Mesenchymal stem cell (in vitro differentiated cells and primary cell): ENCODE data around the gene EPB41.
A peak's percentile ranks its signal among the peaks of the same experiment; 100 is the strongest.

Experiments used
- DNase-seq: peaks from one replicate; pipeline ENCODE4 v3.0.0-alpha.2; 2013
- H2AFZ ChIP-seq: one replicate; pipeline ENCODE4 v1.6.1; 2013; ENCODE audit warnings: low read depth, mild to moderate bottlenecking, control low read depth, inconsistent platforms, low read length, moderate library complexity
- H2AK5ac ChIP-seq: 2 replicates; pipeline ENCODE4 v1.6.1; 2013; ENCODE audit warnings: low read length, moderate library complexity, mild to moderate bottlenecking, inconsistent platforms; ENCODE audit not compliant: severe bottlenecking
- H2BK120ac ChIP-seq: one replicate; pipeline ENCODE4 v1.6.1; 2013; ENCODE audit warnings: low read depth, mild to moderate bottlenecking, inconsistent platforms, low read length, moderate library complexity
- H2BK12ac ChIP-seq, 2 experiments: one replicate each; pipeline ENCODE4 v1.6.1; 2013; ENCODE audit warnings: inconsistent platforms in 2 of 2, low read length in 2 of 2, mild to moderate bottlenecking in 2 of 2, moderate library complexity in 2 of 2, control low read depth in 1 of 2
- H2BK15ac ChIP-seq: one replicate; pipeline ENCODE4 v1.6.1; 2013; ENCODE audit warnings: mild to moderate bottlenecking, low read depth, inconsistent platforms; ENCODE audit not compliant: poor library complexity, severe bottlenecking
- H2BK5ac ChIP-seq: 2 replicates; pipeline ENCODE4 v1.6.1; 2013; ENCODE audit warnings: low read depth, mild to moderate bottlenecking, low read length, control low read depth, inconsistent platforms; ENCODE audit not compliant: poor library complexity, severe bottlenecking
- H3K14ac ChIP-seq, 2 experiments: one replicate each; pipeline ENCODE4 v1.6.1; 2013; ENCODE audit warnings: inconsistent platforms in 2 of 2, low read length in 2 of 2, control low read depth in 1 of 2, mild to moderate bottlenecking in 1 of 2, moderate library complexity in 1 of 2
- H3K18ac ChIP-seq, 2 experiments: one replicate each; pipeline ENCODE4 v1.6.1; 2013; ENCODE audit warnings: inconsistent platforms in 2 of 2, low read length in 2 of 2, control low read depth in 1 of 2, low read depth in 1 of 2, mild to moderate bottlenecking in 1 of 2
- H3K23ac ChIP-seq, 2 experiments: one replicate each; pipeline ENCODE4 v1.6.1; 2013; ENCODE audit warnings: inconsistent platforms in 2 of 2, low read length in 2 of 2, mild to moderate bottlenecking in 2 of 2, moderate library complexity in 2 of 2, control low read depth in 1 of 2
- H3K27ac ChIP-seq: 2 replicates; pipeline ENCODE4 v1.5.1; 2013; ENCODE audit warnings: mild to moderate bottlenecking, moderate library complexity, low read length, control low read depth, inconsistent platforms; ENCODE audit not compliant: poor library complexity, severe bottlenecking
- H3K27me3 ChIP-seq, 2 experiments: 2 replicates each; pipeline versions ENCODE4 v1.6.1 to v1.7.0; 2013; ENCODE audit warnings: low read length in 2 of 2, mild to moderate bottlenecking in 2 of 2, moderate library complexity in 2 of 2, control low read depth in 1 of 2, inconsistent platforms in 1 of 2; ENCODE audit not compliant: control insufficient read depth in 1 of 2, insufficient read depth in 1 of 2
- H3K36me3 ChIP-seq, 2 experiments: 2 replicates each; pipeline versions ENCODE4 v1.6.1 to v1.7.0; 2013; ENCODE audit warnings: low read length in 2 of 2, control low read depth in 1 of 2, inconsistent platforms in 1 of 2, low read depth in 1 of 2, mild to moderate bottlenecking in 1 of 2; ENCODE audit not compliant: insufficient read depth in 2 of 2, control insufficient read depth in 1 of 2
- H3K4ac ChIP-seq, 2 experiments: one replicate each; pipeline ENCODE4 v1.6.1; 2013; ENCODE audit warnings: inconsistent platforms in 2 of 2, low read length in 2 of 2, mild to moderate bottlenecking in 2 of 2, moderate library complexity in 2 of 2, control low read depth in 1 of 2, low read depth in 1 of 2
- H3K4me1 ChIP-seq: 2 replicates; pipeline ENCODE4 v1.6.1; 2013; ENCODE audit warnings: low read depth, low read length, control low read depth; ENCODE audit not compliant: control insufficient read depth, insufficient read depth
- H3K4me2 ChIP-seq: 2 replicates; pipeline ENCODE4 v1.6.1; 2013; ENCODE audit warnings: low read length, mild to moderate bottlenecking, inconsistent platforms; ENCODE audit not compliant: poor library complexity, severe bottlenecking
- H3K4me3 ChIP-seq, 2 experiments: 2 replicates each; pipeline versions ENCODE4 v1.5.1 to v1.7.0; 2013; ENCODE audit warnings: low read length in 2 of 2, mild to moderate bottlenecking in 2 of 2, control low read depth in 1 of 2, low read depth in 1 of 2; ENCODE audit not compliant: insufficient read depth in 1 of 2
- H3K79me1 ChIP-seq: replicated peaks from 2 replicates; pipeline ENCODE4 v1.6.1; 2013; ENCODE audit warnings: mild to moderate bottlenecking, control low read depth, low read length, inconsistent platforms; ENCODE audit not compliant: poor library complexity, severe bottlenecking
- H3K9ac ChIP-seq: 2 replicates; pipeline ENCODE4 v1.7.0; 2013; ENCODE audit warnings: mild to moderate bottlenecking, low read length, moderate library complexity
- H3K9me3 ChIP-seq: 2 replicates; pipeline ENCODE4 v1.7.0; 2013; ENCODE audit warnings: mild to moderate bottlenecking, low read length; ENCODE audit not compliant: control insufficient read depth
- H4K8ac ChIP-seq: one replicate; pipeline ENCODE4 v1.6.1; 2013; ENCODE audit warnings: inconsistent platforms, mild to moderate bottlenecking, low read length, moderate library complexity
- H4K91ac ChIP-seq: one replicate; pipeline ENCODE4 v1.6.1; 2013; ENCODE audit warnings: mild to moderate bottlenecking, low read length, inconsistent platforms
- WGBS: methylation state at CpG from one replicate; pipeline ENCODE4 v1.1.7; 2013; ENCODE audit warnings: mixed read lengths; 5-methylcytosine and 5-hydroxymethylcytosine counted together

EPB41 gene

GRCh38 chr1:29117381-29117780 lies 203.0 kb downstream of the EPB41 start:
- no peak for DNase-seq
- H3K27me3 ChIP-seq, result no peaks in the 10 kb centered on the region
- H3K36me3 ChIP-seq, result peaks cover 23 to 25% of the 10 kb centered on the region in 2 experiments
- no peak overlapping the region for H2BK15ac ChIP-seq
- no peak overlapping the region for H4K91ac ChIP-seq
- no peak overlapping the region for H3K4me3 ChIP-seq
- H3K4me1 ChIP-seq, result peaks cover 13% of the 10 kb centered on the region
- no peak overlapping the region for H4K8ac ChIP-seq
- no peak overlapping the region for H2BK12ac ChIP-seq
- H3K4me2 ChIP-seq, result no peak overlapping the region
- H2BK5ac ChIP-seq, result no peak overlapping the region
- H3K9me3 ChIP-seq, result no peaks in the 10 kb centered on the region
- H3K79me1 ChIP-seq, result peaks cover 11% of the 10 kb centered on the region
- no peak overlapping the region for H3K14ac ChIP-seq
- H2BK120ac ChIP-seq, result no peak overlapping the region
- no peak overlapping the region for H3K9ac ChIP-seq
- H3K23ac ChIP-seq, result no peak overlapping the region
- H2AFZ ChIP-seq, result no peak overlapping the region
- H3K18ac ChIP-seq, result no peak overlapping the region
- H3K27ac ChIP-seq, result no peak overlapping the region
- no peak overlapping the region for H2AK5ac ChIP-seq
- no peak overlapping the region for H3K4ac ChIP-seq
- 83% methylated on average over 2 of the region's 2 CpGs for WGBS

GRCh38 chr1:29119121-29119929 lies 205.0 kb downstream of the EPB41 start:
- no peak overlapping the region for H3K4me2 ChIP-seq
- no peak overlapping the region for H2BK12ac ChIP-seq
- H3K9ac ChIP-seq, result peak overlapping the region; percentile 19
- H2BK120ac ChIP-seq, result no peak overlapping the region
- H2AFZ ChIP-seq, result no peak overlapping the region
- WGBS, result 86% methylated on average over 4 of the region's 12 CpGs
- H3K4ac ChIP-seq, result no peak overlapping the region
- no peaks in the 10 kb centered on the region for H3K9me3 ChIP-seq
- H3K79me1 ChIP-seq, result peaks cover 17% of the 10 kb centered on the region
- H2BK15ac ChIP-seq, result no peak overlapping the region
- no peak overlapping the region for H2BK5ac ChIP-seq
- no peak for DNase-seq
- no peaks in the 10 kb centered on the region for H3K27me3 ChIP-seq
- no peak overlapping the region for H3K4me3 ChIP-seq
- H3K18ac ChIP-seq, result no peak overlapping the region
- H3K14ac ChIP-seq, result no peak overlapping the region
- no peak overlapping the region for H3K23ac ChIP-seq
- no peak overlapping the region for H4K8ac ChIP-seq
- H3K36me3 ChIP-seq, result peaks cover 20 to 23% of the 10 kb centered on the region in 2 experiments
- peaks cover 25% of the 10 kb centered on the region for H3K4me1 ChIP-seq
- H2AK5ac ChIP-seq, result no peak overlapping the region
- no peak overlapping the region for H4K91ac ChIP-seq
- H3K27ac ChIP-seq, result no peak overlapping the region

GRCh38 chr1:29120367-29120766 lies 206.0 kb downstream of the EPB41 start:
- Histone ChIP-seq H3K4me3 (no peak overlapping the region), H3K23ac (no peak overlapping the region)

GRCh38 chr1:29120947-29121485 lies 206.6 kb downstream of the EPB41 start:
- Histone ChIP-seq H2BK12ac (no peak overlapping the region), H3K27ac (no peak overlapping the region), H4K8ac (peak overlapping the region; percentile 40), H3K79me1 (peaks cover 17% of the 10 kb centered on the region), H3K18ac (peak overlapping the region in 1 of 2 experiments; percentile 27), H3K36me3 (peaks cover 16 to 19% of the 10 kb centered on the region in 2 experiments), H3K9ac (peak overlapping the region; percentile 96), H3K27me3 (no peaks in the 10 kb centered on the region), H2AK5ac (no peak overlapping the region), H3K4me2 (no peak overlapping the region), H3K4ac (no peak overlapping the region), H2BK15ac (no peak overlapping the region), H2AFZ (no peak overlapping the region), H3K4me3 (peak overlapping the region; percentile 24 to 71), H4K91ac (no peak overlapping the region), H3K14ac (no peak overlapping the region), H3K23ac (no peak overlapping the region), H3K4me1 (peaks cover 29% of the 10 kb centered on the region), H2BK120ac (no peak overlapping the region), H3K9me3 (no peaks in the 10 kb centered on the region), H2BK5ac (no peak overlapping the region)
- 64% methylated on average over 34 of the region's 42 CpGs for WGBS
- peak; percentile 48 for DNase-seq

More at GRCh38 chr1:29120367-29120766, 206.0 kb downstream of the EPB41 start:
- Histone ChIP-seq H4K8ac (no peak overlapping the region), H3K9ac (no peak overlapping the region), H2BK12ac (no peak overlapping the region), H2AFZ (no peak overlapping the region), H3K4me2 (no peak overlapping the region), H2BK5ac (no peak overlapping the region), H3K36me3 (peaks cover 20 to 23% of the 10 kb centered on the region in 2 experiments), H3K14ac (no peak overlapping the region), H2BK15ac (no peak overlapping the region), H3K27ac (no peak overlapping the region), H3K4ac (no peak overlapping the region), H3K79me1 (peaks cover 17% of the 10 kb centered on the region), H2BK120ac (no peak overlapping the region), H3K18ac (no peak overlapping the region), H3K27me3 (no peaks in the 10 kb centered on the region), H3K4me1 (peaks cover 29% of the 10 kb centered on the region), H2AK5ac (no peak overlapping the region), H3K9me3 (no peaks in the 10 kb centered on the region), H4K91ac (no peak overlapping the region)
- no peak for DNase-seq
- 98% methylated on average over 6 of the region's 6 CpGs for WGBS
